NCI-H1694 treated with DMSO at 0.1 percent for 48 hours (cell line): ENCODE measurements around the gene WDFY2.
"Not testable (repeated sequence)": the region's sequence is repeated elsewhere in the genome, so short reads cannot be mapped to it uniquely, and the experiment has no call there.

Experiments used
- DNase-seq: peaks from one replicate; lab custom pipeline; 2025; lab: John Stamatoyannopoulos, UW

The WDFY2 gene

GRCh38 chr13:51632591-51633362 is 48.5 kb downstream of the WDFY2 start:
- no peak for DNase-seq

- no peak for DNase-seq
These were observed 51.0 kb downstream of the WDFY2 start for GRCh38 chr13:51635137-51635878.

GRCh38 chr13:51636349-51636890 is 52.2 kb downstream of the WDFY2 start:
- no peak for DNase-seq

GRCh38 chr13:51637852-51638215 is 53.6 kb downstream of the WDFY2 start:
- DNase-seq = no peak

- no peak for DNase-seq
These were observed 54.1 kb downstream of the WDFY2 start for GRCh38 chr13:51638216-51638871.

DNA sequence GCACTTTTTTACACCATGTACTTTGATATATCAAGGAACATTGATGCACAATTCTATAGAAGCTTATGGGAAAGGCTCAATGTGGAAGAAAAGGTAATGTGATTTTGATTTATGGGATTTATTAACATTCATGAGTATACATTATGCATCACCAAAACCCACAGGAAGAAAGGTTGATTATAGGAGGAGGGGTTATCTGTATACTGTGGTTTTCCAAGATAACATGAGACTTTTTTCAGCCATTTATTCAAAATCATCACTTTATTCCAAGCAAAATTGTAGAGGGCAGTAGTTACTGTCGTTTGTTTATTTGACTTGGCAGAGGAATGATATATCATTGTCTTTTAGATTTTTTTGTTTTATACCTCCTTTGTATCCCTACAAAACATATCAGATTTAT is 54.9 kb downstream of the WDFY2 start:
- no peak for DNase-seq

- not testable (repeated sequence) for DNase-seq
These were observed 56.4 kb downstream of the WDFY2 start for GRCh38 chr13:51640696-51641095.

DNA sequence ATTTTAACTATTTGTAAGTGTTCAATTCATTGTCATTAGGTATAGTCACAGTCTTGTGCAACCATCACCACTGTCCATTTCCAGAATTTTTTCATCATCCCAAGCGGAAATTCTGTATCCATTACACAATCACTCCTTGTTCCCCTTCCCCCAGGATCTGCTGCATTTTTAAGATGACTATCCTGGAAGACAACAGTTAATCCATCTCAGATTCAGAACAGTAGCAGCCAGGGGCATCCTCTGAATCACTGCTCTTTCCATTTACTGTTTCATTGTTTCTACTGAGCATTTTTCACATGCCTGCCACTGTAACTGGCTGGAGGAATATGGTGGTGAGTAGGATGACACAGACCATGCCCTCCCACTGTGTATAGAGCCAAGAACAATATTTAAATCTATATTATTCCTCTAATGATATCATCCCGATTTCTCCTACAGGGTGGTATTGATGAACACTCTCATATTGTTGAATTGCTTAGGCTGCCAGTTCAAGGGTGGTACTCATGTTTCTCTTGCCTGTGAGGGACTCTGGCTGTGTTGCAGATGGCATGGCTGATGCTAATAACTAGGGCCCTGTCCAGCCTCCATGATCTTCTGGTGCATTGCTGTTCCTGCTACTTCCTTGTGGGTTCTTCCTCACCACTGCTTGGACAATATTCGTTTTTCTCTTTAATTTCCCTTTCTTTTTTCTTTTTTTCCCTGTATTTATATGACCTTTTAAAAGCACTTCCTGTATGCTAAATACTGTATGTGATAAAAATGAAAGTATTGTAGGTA is 59.0 kb downstream of the WDFY2 start:
- DNase-seq = no peak

DNA sequence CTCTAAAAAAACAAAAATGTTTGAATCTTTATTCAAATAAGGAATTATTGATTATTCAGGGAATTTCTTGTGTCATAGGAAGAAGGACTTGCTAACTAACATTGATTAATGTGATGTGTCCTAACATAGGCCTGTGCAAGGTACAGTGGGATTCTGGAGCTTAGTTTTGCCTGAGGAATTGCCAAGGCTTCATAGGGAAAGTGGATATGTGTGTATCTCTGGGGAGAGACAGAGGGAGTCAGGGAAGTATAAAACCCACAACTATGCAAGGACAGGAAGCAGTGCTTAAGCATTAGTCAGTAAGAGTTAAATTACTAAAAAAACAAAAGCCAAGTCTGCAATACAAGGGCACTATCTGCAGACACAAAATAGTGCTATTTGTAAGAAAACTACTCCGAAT is 59.6 kb downstream of the WDFY2 start:
- DNase-seq = no peak

DNA sequence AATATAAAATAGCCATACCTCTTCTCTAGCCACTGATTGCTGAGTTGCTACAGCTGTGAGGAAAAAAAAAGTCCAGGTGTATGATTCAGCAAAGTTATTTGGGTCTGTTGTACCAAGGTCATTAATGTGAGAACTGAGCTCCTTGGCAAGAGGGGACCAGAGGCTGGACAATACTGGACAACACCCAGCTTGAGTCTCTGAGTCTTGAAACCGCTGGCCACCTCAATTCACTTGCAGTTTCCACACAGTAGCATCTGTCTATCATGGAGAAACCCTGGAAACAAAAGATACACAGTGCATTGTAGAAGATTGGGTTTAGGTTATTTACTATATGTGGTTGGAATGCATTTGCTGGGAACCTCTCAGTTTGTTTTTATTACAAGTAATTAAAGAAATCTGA is 60.4 kb downstream of the WDFY2 start:
- no peak for DNase-seq

DNA sequence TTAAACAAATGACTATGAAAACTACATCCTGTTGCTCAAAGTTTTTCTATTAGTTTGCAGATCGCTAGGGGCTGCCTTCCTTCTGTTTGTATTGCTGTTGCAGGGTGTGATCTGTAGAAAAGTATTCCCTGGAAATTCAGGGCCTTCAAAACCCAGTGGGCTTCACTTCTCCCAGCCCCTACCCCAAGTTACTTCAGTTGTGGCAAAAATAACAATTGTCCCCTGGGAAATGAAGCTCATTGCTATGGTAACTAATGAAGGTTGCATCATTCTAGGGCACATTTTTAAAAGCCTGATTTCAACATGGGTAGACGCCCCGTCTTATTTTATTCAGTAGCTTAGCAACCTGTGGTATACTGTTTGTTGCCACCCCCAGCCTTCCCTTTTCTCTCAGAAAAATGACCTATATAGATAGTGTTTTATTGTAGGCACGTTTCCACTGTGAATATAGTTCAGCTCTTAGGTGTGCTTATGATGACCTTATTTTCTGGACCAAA is 60.9 kb downstream of the WDFY2 start:
- no peak for DNase-seq

GRCh38 chr13:51645761-51646670 is 61.8 kb downstream of the WDFY2 start:
- no peak for DNase-seq

DNA sequence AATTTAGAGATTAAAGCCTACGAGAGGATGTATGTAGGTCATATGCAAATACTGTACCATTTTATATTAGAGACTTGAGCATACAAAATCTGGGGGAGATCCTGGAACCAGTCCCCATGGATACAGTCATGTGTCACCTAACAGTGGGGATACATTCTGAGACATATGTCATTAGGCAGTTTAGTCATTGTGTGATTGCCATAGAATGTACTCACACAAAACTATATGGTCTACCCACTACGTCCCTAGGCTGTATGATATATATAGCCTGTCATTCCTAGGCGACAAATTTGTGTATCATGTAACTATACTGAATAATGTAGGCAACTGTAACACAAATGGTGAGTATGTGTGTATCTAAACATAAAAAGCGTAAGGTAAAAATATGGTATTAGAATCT is 62.8 kb downstream of the WDFY2 start:
- no peak for DNase-seq

DNA sequence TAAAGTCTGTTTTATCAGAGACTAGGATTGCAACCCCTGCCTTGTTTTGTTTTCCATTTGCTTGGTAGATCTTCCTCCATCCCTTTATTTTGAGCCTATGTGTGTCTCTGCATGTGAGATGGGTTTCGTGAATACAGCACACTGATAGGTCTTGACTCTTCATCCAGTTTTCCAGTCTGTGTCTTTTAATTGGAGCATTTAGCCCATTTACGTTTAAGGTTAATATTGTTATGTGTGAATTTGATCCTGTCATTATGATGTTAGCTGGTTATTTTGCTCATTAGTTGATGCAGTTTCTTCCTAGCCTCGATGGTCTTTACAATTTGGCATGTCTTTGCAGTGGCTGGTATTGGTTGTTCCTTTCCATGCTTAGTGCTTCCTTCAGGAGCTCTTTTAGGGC is 67.9 kb downstream of the WDFY2 start:
- DNase-seq = not testable (repeated sequence)

GRCh38 chr13:51659276-51660127 is 75.2 kb downstream of the WDFY2 start:
- no peak for DNase-seq

DNA sequence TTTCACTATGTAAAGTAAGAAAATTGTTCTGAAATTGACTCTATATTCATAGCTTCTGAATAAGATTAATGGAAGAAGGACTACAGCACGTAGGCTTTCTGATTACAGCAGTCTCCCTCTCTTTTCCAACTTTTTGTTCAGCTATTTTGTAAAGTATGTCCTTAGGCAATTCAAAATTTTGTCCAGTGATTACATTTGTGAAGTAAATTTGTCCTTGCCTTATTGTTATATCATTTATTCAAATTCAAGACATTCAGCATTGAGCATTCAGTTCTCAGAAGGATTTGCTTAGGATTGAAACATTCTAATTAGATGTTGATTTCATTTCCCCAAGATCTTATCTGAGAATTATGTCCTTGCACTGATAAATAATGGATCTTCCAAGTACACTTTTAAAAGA is 76.6 kb downstream of the WDFY2 start:
- no peak for DNase-seq

DNA sequence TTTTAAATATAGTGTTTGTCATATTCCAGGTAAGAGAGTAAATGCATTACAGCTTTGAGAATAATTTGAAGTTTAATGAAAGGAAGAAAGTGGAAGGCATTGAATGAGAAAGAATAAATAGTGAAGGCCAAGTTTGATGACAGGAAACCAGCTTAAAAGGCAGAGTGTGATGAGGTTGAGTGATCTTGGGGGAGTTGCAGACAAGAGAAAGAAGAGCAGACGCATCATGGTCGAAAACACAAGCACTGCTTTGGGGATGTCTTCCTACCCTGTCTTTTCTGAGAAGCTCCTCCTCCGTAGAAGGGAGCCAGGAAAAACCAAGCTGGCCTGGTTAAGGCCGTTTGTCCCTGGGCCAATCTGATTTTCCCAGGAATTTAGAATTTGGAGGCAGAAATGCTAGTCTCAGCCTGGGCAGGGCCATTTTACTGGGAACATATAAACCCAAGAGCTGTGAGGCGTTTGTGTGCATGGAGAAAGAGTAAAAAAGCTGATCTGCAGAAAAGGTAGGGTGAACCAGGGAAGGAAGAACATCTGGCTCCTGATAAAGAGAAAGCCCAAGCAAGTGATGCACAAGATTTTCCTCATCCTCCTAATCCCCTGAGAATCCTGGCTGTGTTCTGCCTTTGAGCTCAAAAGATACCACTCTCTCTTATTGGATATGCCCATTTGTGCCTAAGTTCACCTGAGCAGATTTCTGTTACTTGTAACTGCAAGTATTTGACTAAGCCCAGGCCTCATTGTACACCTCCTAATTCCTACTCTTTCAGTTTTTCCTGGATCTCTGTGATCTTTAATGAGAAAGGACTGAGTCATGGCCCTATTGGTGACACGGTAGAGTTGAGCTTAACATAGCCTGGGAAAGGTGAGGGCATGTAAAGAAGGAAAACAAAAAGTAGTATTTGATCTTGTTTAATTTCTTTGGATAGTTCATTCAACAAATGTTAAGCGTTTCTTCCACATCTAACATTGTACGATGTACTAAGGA is 80.0 kb downstream of the WDFY2 start:
- DNase-seq = no peak

DNA sequence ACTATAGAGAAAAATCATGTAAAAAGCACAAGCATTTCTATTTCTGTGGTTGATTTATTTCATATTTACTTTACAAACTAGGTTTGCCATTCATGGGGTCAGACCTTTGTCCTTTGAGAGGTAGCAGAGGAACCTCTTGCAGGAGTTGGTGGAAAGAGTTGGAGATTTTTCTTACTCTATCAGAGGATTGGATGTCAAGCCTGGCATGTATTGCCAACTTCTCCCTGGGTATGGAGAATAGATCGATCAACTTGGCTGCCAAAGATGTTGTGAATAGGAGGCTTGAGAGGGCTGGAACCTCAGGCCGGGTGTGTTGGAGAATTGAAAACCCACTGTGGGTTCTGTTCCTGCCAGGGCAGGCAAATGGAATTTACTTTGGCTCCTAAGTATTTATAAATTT is 81.2 kb downstream of the WDFY2 start:
- no peak for DNase-seq

- no peak for DNase-seq
These were observed 82.1 kb downstream of the WDFY2 start for GRCh38 chr13:51666374-51666773.
